Kidney tubule cell (primary cell): Measurements from ENCODE around the gene DDOST.
A peak's percentile ranks its signal among the peaks of the same experiment; 100 is the strongest.

ENCODE experiments used
- DNase-seq: peaks from one replicate; pipeline ENCODE4 v3.0.0-alpha.2; 2018; ENCODE audit warnings: low spot score

Gene DDOST

GRCh38 chr1:20691872-20692271 lies 30.7 kb upstream of the DDOST start:
- no peak for DNase-seq

GRCh38 chr1:20689645-20690056 lies 28.5 kb upstream of the DDOST start:
- no peak for DNase-seq

DNA sequence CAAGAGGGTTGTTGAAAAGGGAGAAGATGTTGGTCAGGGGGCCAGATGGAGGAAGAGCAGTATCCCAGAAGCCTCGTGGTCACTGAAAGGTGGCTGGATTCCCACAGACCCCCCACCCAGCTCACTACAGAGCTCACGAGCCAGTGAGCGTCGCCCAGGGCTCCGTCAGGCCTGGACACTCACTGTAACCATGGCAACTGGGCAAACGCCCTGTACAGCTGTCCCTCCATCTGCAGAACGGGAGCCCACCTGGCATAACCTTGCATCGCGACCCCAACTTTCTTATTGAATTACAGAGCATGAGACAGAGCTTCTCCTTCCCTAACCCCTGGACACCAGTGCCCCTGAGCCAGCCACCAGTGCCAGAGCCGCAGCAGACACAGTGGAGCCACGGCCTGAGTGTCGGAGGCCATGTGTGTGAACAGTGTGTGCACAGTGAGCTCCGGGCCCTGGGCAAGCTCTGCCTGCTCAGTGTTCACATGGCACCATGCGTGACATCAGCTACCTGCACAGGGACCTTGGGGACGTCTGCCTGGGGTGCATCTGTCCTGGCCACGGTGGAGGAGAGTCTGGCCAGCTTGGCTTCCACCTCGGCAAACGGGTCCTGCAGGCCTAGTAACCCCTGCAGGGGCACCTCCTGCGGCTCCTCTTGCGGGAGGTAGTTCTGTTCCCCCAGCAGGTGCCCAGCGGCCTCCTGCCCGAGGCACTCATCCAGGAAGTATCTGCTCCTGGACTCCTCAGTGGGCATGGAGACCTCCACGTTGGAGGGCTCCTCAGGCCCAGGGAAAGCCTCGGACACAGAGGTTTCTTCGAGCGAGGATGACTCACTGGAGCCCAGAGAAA lies 25.9 kb upstream of the DDOST start:
- no peak for DNase-seq

GRCh38 chr1:20685741-20686140 lies 24.6 kb upstream of the DDOST start:
- DNase-seq: no peak

DNA sequence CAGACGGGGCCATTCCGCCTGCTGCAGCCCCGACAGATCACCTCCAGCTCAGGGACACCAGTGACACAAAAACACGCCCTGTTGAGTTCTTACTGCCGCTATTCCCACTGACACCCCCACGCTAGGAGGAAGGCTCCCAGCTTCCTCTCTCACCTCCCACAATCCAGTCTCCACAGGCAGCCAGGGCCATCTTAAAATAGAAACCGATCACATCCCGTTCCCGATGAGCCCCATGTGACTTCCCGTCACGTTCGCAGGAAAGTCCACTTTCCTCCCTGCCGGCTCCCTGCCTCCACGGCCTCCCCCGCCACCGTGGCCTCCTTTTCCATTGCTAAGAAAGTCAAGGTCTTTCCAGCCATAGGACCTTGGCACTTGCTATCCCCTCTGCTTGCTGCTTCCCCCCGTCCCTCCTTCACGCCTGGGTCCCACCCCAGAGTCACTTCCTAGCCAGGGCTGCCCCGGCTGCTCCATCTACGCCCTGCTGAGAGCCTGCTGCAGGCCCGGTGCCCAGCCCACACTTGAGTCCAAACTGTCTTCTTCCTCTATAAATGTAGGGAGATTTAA lies 24.0 kb upstream of the DDOST start:
- DNase-seq: no peak

GRCh38 chr1:20684651-20685050 lies 23.5 kb upstream of the DDOST start:
- no peak for DNase-seq

DNA sequence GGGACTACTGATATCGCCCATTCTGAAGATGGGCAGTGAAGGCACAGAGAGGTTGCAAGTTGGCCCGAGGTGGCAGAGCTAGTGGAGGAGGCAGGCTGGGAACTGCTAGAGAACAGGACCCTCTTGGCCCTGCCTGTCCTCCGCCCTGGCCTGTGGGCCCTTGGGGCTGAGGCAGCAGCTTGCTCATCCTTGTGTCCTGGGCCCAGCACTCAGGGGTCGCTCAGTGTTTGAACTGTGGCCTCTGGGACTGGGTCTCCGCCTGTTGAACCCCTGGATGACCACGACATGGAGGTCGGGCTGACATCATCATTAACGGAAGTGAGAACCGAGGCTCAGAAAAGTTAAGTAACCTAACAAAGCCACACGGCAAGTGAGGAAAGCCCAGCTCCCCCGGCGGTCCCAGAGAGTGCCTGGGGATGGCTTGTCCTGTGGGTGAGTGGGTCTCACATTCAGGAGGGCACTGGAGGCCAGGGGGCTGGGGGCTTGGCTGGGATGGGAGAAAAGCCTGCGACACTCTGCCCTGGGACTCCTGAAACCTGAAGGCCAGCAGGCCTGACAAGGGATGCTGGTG lies 23.0 kb upstream of the DDOST start:
- DNase-seq: no peak

- DNase-seq: no peak
These were observed 22.4 kb upstream of the DDOST start for GRCh38 chr1:20683614-20684013.

- DNase-seq: no peak
These were observed 21.5 kb upstream of the DDOST start for GRCh38 chr1:20682571-20683236.

GRCh38 chr1:20681999-20682398 lies 20.8 kb upstream of the DDOST start:
- DNase-seq: no peak

GRCh38 chr1:20680269-20680668 lies 19.1 kb upstream of the DDOST start:
- DNase-seq: no peak

DNA sequence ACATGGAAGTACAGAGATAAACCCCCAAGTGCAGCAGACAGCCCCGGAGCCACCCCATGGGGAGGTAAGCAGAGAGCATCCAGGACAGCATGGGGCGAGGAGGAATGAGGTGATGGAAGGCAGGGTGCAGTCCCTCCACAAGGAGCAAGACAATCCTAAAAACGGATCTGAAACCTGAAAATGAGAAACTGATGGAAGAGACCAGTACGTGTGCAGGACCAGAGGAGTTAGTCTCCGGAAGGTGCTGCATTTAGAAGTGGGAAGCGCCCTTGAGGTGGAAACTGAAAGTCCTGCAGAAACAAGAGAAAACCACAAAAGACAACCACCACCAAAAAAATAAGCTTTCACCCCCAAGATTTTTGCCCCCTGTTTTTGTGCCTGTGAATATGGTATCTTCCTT lies 17.4 kb upstream of the DDOST start:
- no peak for DNase-seq

GRCh38 chr1:20673626-20674025 lies 12.5 kb upstream of the DDOST start:
- peak; percentile 24 for DNase-seq

DNA sequence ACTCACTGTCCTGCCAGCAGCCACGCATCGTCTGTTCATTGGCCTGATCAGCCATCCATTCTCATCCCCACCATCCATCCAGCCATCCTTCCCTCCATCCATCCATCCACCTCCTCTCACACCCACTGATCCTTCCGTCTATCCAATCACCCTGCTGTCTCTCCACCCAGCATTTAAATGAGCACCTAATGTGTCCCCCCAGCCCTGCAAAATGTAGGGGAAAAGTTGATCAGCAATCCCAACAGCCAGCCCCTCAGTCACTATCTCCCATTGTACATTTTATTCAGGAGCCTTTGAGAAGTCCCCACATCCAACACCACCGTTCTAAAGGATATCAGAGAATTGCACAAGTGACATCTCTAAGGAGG lies 11.1 kb upstream of the DDOST start:
- no peak for DNase-seq

GRCh38 chr1:20670936-20671335 lies 9.8 kb upstream of the DDOST start:
- no peak for DNase-seq

DNA sequence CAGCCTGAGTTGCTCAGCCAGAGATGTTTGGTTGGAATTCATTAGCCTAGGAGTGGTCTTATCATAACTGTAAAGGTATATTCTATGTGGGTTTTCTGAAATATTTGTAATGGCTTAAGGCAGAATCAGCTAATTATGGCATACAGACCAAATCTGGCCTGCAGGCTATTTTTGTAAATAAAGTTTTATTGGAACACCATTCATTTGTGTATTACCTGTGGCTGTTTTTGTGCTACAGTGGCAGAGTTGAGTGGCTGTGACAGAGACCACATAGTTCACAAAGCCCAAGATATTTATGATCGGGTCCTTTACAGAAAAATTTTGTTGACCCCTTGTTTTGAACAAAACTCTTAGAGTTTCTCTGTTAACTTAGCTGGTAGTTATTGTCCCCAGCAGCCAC lies 7.4 kb upstream of the DDOST start:
- DNase-seq: no peak

DNA sequence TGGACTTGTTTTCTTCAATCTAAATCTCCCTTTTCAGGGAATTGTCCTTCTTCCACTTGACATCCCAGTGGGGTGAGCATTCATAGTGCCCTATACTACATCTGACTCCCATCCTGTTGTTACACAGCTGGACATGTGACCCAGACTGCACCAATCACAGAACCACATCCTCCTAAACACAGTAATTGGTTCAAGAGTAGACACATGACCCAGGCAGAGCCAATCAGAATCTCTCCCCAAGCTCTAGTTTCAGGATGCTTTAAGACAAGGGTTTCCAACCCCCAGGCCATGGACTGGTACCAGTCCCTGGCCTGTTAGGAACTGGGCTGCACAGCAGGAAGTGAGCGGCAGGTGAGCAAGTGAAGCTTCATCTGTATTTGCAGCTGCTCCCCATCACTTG lies 5.6 kb upstream of the DDOST start:
- peak; percentile 36 for DNase-seq

- DNase-seq: no peak
These were observed 5.0 kb upstream of the DDOST start for GRCh38 chr1:20666146-20666545.

DNA sequence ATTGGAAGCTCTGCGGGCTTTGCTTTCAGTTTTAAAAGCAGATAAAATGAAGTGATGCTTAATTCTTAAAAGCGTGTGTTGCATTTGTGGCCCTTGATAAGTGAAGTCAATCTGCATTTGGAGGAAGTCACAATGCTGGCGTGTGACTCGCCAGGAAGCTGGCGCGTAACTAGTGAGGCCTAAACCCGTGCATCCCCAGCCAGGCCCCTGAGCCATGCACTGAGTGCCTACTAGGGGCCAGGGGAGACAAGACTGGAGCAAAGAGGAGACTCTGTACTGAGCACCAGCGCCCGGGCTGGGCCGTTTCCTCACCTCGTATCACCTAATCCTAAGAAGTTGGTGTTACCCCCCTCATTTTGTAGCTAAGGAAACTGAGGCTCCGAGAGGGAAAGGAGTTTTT lies 4.6 kb upstream of the DDOST start:
- no peak for DNase-seq

DNA sequence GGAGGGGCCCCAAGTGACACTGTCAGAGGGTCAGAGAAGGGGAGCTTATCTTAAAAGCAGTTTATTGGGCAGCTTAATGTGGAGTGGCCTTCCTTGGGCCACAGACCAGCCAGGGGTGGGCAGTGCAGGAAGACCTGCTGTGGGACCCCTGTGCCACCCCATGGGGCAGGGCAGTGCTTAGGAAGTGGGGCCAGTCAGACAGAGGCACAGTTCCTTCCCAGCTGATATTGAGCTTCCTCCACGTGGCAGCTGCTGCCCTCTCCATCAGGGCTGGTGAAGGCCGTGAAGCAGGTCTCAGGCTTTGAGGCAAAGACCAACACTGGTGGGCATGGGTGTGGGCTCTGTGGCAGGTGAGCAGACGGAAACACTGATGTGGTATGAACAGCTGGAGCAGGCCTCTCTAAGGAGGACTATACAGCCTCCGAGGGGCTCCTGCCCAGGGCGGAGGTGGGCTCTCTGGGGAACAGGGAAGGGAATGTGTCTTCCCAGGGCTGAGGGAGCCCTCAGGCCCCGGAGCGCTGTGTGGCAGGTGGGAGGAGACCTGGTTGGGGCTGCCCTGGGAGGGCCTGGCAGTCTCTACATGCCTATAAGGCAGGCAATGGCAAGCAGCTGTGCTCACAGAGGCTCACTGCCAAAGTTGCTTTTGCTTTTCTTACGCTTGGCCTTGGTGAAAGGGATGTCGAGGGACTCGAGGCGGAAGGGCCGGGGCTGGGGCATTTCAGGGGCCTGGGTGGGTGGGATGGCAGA lies 3.0 kb upstream of the DDOST start:
- no peak for DNase-seq

DNA sequence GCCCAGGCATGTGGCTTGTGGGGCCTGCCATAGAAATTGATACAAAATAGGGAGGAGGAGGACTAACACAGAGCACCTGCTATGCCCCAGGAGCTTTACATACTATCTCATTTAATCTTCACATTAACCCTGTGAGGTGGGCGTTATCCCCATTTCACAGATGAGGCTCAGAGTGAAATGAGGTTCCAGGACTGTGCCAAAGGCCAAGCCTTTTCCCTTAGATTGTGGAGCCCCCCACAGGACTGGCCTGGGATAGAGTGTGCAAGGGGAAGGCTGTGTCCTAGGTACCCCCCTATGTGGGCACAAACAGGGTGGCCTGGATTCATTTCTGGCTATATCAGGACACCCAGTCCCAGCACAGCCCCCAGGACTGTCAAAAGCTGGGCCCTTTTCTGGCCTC lies 2.2 kb upstream of the DDOST start:
- no peak for DNase-seq

GRCh38 chr1:20662110-20662475 lies 924 bp upstream of the DDOST start:
- no peak for DNase-seq

DNA sequence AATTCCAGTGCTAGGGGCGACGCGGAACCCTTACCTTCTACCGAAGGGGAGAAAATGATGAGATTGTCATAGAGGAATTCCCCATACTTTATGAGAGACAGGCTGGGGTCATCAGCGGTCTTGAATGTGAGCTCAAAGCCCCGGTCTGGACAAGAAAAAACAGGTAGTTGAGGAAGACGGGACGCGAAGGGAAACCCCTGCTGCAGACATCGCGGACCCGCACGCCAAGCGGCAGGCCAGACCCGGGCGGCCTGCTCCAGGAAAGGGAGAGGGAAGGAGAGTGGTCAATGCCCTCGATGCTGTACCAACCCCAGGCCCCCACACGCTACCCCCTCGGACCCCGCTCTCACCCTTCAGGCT lies 342 bp downstream of the DDOST start:
- DNase-seq: peak; percentile 9
